CD4-positive, alpha-beta T cell treated with Interleukin-15 for 4 hours (primary cell): Measurements from ENCODE around the gene BRINP2.
"Not testable (repeated sequence)": the region's sequence is repeated elsewhere in the genome, so short reads cannot be mapped to it uniquely, and the experiment has no call there.

ENCODE experiments used
- DNase-seq: peaks from one replicate; pipeline ENCODE4 v3.0.0-alpha.2; 2020; ENCODE audit warnings: low spot score

Gene BRINP2

GRCh38 chr1:177315761-177316160 lies 145.0 kb downstream of the BRINP2 start:
- DNase-seq = no peak

- not testable (repeated sequence) for DNase-seq
These were observed 150.7 kb downstream of the BRINP2 start for GRCh38 chr1:177321434-177321833.

- no peak for DNase-seq
These were observed 157.5 kb downstream of the BRINP2 start for GRCh38 chr1:177328251-177328650.

- DNase-seq = no peak
These were observed 159.1 kb downstream of the BRINP2 start for GRCh38 chr1:177329871-177330270.
